Non-pigmented ciliary epithelial cell (primary cell): Measurements from ENCODE around the gene VPS13C.

ENCODE experiments used
- DNase-seq: peaks from one replicate; pipeline ENCODE4 v3.0.0-alpha.2; 2010; ENCODE audit warnings: low read depth

VPS13C gene

GRCh38 chr15:61853195-61853594, 207.1 kb downstream of the VPS13C start:
- no peak for DNase-seq

- no peak for DNase-seq
Observed at GRCh38 chr15:61851955-61852354, 208.3 kb downstream of the VPS13C start.

- no peak for DNase-seq
Observed at GRCh38 chr15:61849447-61849846, 210.8 kb downstream of the VPS13C start.

GRCh38 chr15:61841466-61841865, 218.8 kb downstream of the VPS13C start:
- DNase-seq: no peak

GRCh38 chr15:61840090-61840489, 220.2 kb downstream of the VPS13C start:
- no peak for DNase-seq

- no peak for DNase-seq
Observed at GRCh38 chr15:61839546-61839945, 220.7 kb downstream of the VPS13C start.

- DNase-seq: no peak
Observed at GRCh38 chr15:61835496-61836106, 224.6 kb downstream of the VPS13C start.

- no peak for DNase-seq
Observed at GRCh38 chr15:61835029-61835428, 225.2 kb downstream of the VPS13C start.

- peak; percentile 38 for DNase-seq
Observed at GRCh38 chr15:61834076-61834697, 226.1 kb downstream of the VPS13C start.

- no peak for DNase-seq
Observed at GRCh38 chr15:61832223-61832622, 228.0 kb downstream of the VPS13C start.

- DNase-seq: no peak
Observed at GRCh38 chr15:61831505-61831921, 228.7 kb downstream of the VPS13C start.

GRCh38 chr15:61830536-61831330, 229.5 kb downstream of the VPS13C start:
- DNase-seq: no peak

GRCh38 chr15:61829514-61829889, 230.7 kb downstream of the VPS13C start:
- no peak for DNase-seq

GRCh38 chr15:61828860-61829513, 231.3 kb downstream of the VPS13C start:
- DNase-seq: no peak

- no peak for DNase-seq
Observed at GRCh38 chr15:61828008-61828407, 232.2 kb downstream of the VPS13C start.

GRCh38 chr15:61827131-61827530, 233.1 kb downstream of the VPS13C start:
- DNase-seq: no peak

- DNase-seq: no peak
Observed at GRCh38 chr15:61824291-61824690, 236.0 kb downstream of the VPS13C start.

- no peak for DNase-seq
Observed at GRCh38 chr15:61822511-61822910, 237.7 kb downstream of the VPS13C start.

- no peak for DNase-seq
Observed at GRCh38 chr15:61820951-61821350, 239.3 kb downstream of the VPS13C start.

- DNase-seq: no peak
Observed at GRCh38 chr15:61820212-61820611, 240.0 kb downstream of the VPS13C start.

GRCh38 chr15:61819386-61819785, 240.9 kb downstream of the VPS13C start:
- DNase-seq: no peak

- no peak for DNase-seq
Observed at GRCh38 chr15:61818801-61819200, 241.4 kb downstream of the VPS13C start.

- no peak for DNase-seq
Observed at GRCh38 chr15:61816856-61817255, 243.4 kb downstream of the VPS13C start.
